ENCODE results near the gene GRID1.

DNA sequence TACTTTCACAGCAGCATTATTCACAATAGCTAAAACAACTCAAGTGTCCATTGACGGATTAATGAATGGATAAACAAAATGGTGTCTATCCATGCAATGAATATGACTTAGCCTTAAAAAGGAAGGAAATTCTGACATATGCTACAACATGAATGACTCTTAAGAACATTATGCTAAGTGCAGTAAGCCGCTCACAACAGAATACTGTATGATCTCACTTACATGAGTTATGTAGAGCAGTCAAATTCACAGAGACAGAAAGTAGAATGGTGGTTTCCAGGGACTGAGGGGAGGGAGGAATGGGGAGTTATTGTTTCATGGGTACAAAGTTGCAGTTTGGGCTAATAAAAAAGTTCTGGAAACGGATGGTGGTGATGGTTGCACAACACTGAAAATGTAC, 282.0 kb downstream of the GRID1 start:
- TF ChIP-seq GATA3 (IDR thresholded peaks at IDR 0.05; ENCODE audit: low read depth, low read length) (no peak), GATA2 (IDR thresholded peaks at IDR 0.05; ENCODE audit: low read depth, low read length) (no peak)

Data from SH-SY5Y (cell line).